H1 (cell line): Measurements from ENCODE around the gene TMX2. TPM values are rescaled to one million over a fixed set of nuclear protein-coding genes. Genes with fewer than 3 reads are reported as not detected.

Experiments used
- CTCF ChIA-PET: fragments of 300-600 bp; sonication (Branson Sonifier 250); formaldehyde crosslinking; loops from one replicate; lab custom pipeline; 2021; ENCODE audit not compliant: partially characterized antibody; lab: Charles Lee
- POLR2A ChIA-PET: fragments of 300-600 bp; sonication (Branson Sonifier 250); formaldehyde crosslinking; loops from one replicate; lab custom pipeline; 2021; ENCODE audit warnings: inconsistent platforms; ENCODE audit not compliant: partially characterized antibody; lab: Charles Lee
- DNase-seq, 2 experiments: peaks; one replicate each; pipeline versions ENCODE4 v3.0.0 to v3.0.0-alpha.2; 2010 to 2022; ENCODE audit warnings: low spot score in 2 of 2, low read depth in 1 of 2, mixed read lengths in 1 of 2
- FAIRE-seq: peaks from 2 replicates; lab custom pipeline; 2011; peaks lifted over from hg19 to GRCh38; lab: Jason Lieb, UNC
- H2AFZ ChIP-seq: 2 replicates; pipeline ENCODE4 v1.8.1; 2012; ENCODE audit warnings: low read length, inconsistent platforms
- H2AK5ac ChIP-seq: 2 replicates; pipeline ENCODE4 v1.6.1; 2013; ENCODE audit warnings: low read depth, low read length
- H2BK120ac ChIP-seq: replicated peaks from 2 replicates; pipeline ENCODE3; 2013; ENCODE audit warnings: low read depth, low read length, inconsistent platforms
- H2BK12ac ChIP-seq: 2 replicates; pipeline ENCODE4 v1.6.1; 2013; ENCODE audit warnings: low read depth, low read length
- H2BK15ac ChIP-seq: 2 replicates; pipeline ENCODE4 v1.6.1; 2013; ENCODE audit warnings: low read length
- H2BK20ac ChIP-seq: 2 replicates; pipeline ENCODE4 v1.6.1; 2013; ENCODE audit warnings: low read length
- H2BK5ac ChIP-seq: 2 replicates; pipeline ENCODE4 v1.6.1; 2013; ENCODE audit warnings: low read depth, low read length
- H3K14ac ChIP-seq: 2 replicates; pipeline ENCODE4 v1.6.1; 2013; ENCODE audit warnings: inconsistent platforms; ENCODE audit not compliant: insufficient read length
- H3K18ac ChIP-seq: 2 replicates; pipeline ENCODE4 v1.6.1; 2013; ENCODE audit warnings: low read length; ENCODE audit errors: extremely low read depth
- H3K23ac ChIP-seq: 2 replicates; pipeline ENCODE4 v1.6.1; 2013; ENCODE audit warnings: inconsistent platforms; ENCODE audit not compliant: insufficient read length
- H3K23me2 ChIP-seq: 2 replicates; pipeline ENCODE4 v1.6.1; 2013; ENCODE audit warnings: low read depth, low read length
- H3K27ac ChIP-seq: 2 replicates; pipeline ENCODE4 v1.6.1; 2011; ENCODE audit warnings: low read depth, low read length, inconsistent platforms
- H3K27me3 ChIP-seq, 4 experiments: replicated peaks in 1 of 4; 1 replicate in 1 of 4; 2 replicates in 3 of 4; pipeline versions ENCODE4 v1.6.1 to v1.8.1; 2011 to 2013; ENCODE audit warnings: low read length in 3 of 4, mild to moderate bottlenecking in 3 of 4, inconsistent platforms in 2 of 4, mixed read lengths in 2 of 4, moderate library complexity in 1 of 4; ENCODE audit not compliant: control insufficient read depth in 3 of 4, insufficient read depth in 3 of 4; ENCODE audit errors: extremely low read depth in 1 of 4
- H3K36me3 ChIP-seq, 4 experiments: 2 replicates each; pipeline versions ENCODE4 v1.6.1 to v1.8.1; 2011 to 2013; ENCODE audit warnings: mild to moderate bottlenecking in 4 of 4, low read length in 3 of 4, moderate library complexity in 2 of 4, control low read depth in 1 of 4, inconsistent platforms in 1 of 4; ENCODE audit not compliant: insufficient read depth in 4 of 4, control insufficient read depth in 2 of 4
- H3K4ac ChIP-seq: replicated peaks from 2 replicates; pipeline ENCODE3; 2013; ENCODE audit warnings: low read length, low read depth, mixed read lengths, inconsistent platforms; ENCODE audit not compliant: insufficient read length
- H3K4me1 ChIP-seq, 4 experiments: replicated peaks in 1 of 4; 1 replicate in 1 of 4; 2 replicates in 3 of 4; pipeline versions ENCODE4 v1.6.1 to v1.8.1; 2011 to 2013; ENCODE audit warnings: low read length in 3 of 4, inconsistent platforms in 2 of 4, mixed read lengths in 1 of 4; ENCODE audit not compliant: insufficient read depth in 4 of 4, control insufficient read depth in 3 of 4
- H3K4me2 ChIP-seq, 2 experiments: 2 replicates each; pipeline versions ENCODE4 v1.6.1 to v1.8.1; 2011 to 2013; ENCODE audit warnings: low read depth in 2 of 2, low read length in 2 of 2, control low read depth in 1 of 2, inconsistent platforms in 1 of 2, mild to moderate bottlenecking in 1 of 2; ENCODE audit not compliant: insufficient read depth in 1 of 2
- H3K4me3 ChIP-seq, 4 experiments: fragments of 200-600, 300-600 bp in 1 of 4; sonication (generic), shearing (Covaris generic), sonication (Bioruptor Twin) in 1 of 4; 2 replicates each; pipeline versions ENCODE4 v1.5.1 to v1.8.1; 2011 to 2016; ENCODE audit warnings: low read length in 4 of 4, low read depth in 3 of 4, control low read depth in 2 of 4, inconsistent platforms in 2 of 4, mild to moderate bottlenecking in 2 of 4, mixed read lengths in 1 of 4, moderate library complexity in 1 of 4; ENCODE audit not compliant: insufficient read depth in 2 of 4; ENCODE audit errors: extremely low read depth in 1 of 4
- H3K56ac ChIP-seq: replicated peaks from 2 replicates; pipeline ENCODE3; 2013; ENCODE audit warnings: low read depth, mild to moderate bottlenecking, mixed read lengths, low read length, inconsistent platforms; ENCODE audit not compliant: insufficient read length
- H3K79me1 ChIP-seq: 2 replicates; pipeline ENCODE4 v1.6.1; 2013; ENCODE audit warnings: low read depth, low read length, control low read depth
- H3K79me2 ChIP-seq, 2 experiments: 2 replicates each; pipeline versions ENCODE4 v1.6.1 to v1.8.1; 2012 to 2013; ENCODE audit warnings: low read length in 2 of 2, mild to moderate bottlenecking in 2 of 2, inconsistent platforms in 1 of 2; ENCODE audit not compliant: insufficient read depth in 2 of 2, control insufficient read depth in 1 of 2
- H3K9ac ChIP-seq, 4 experiments: replicated peaks in 1 of 4; 1 replicate in 1 of 4; 2 replicates in 3 of 4; pipeline versions ENCODE4 v1.6.1 to v1.8.1; 2011 to 2013; ENCODE audit warnings: low read depth in 3 of 4, low read length in 3 of 4, control low read depth in 2 of 4, mild to moderate bottlenecking in 2 of 4, moderate library complexity in 2 of 4, inconsistent platforms in 1 of 4; ENCODE audit errors: extremely low read depth in 1 of 4
- H3K9me3 ChIP-seq, 2 experiments: 2 replicates each; pipeline versions ENCODE4 v1.6.1 to v1.8.1; 2012 to 2013; ENCODE audit warnings: mild to moderate bottlenecking in 2 of 2, moderate library complexity in 2 of 2, control low read depth in 1 of 2, inconsistent platforms in 1 of 2, low read depth in 1 of 2, low read length in 1 of 2, mixed read lengths in 1 of 2; ENCODE audit not compliant: insufficient read depth in 2 of 2
- H4K20me1 ChIP-seq, 2 experiments: replicated peaks in 1 of 2; 2 replicates each; pipeline versions ENCODE3 to v1.8.1; 2011 to 2013; ENCODE audit warnings: inconsistent platforms in 2 of 2, low read length in 2 of 2, mild to moderate bottlenecking in 1 of 2; ENCODE audit not compliant: insufficient read depth in 2 of 2, control insufficient read depth in 1 of 2
- H4K5ac ChIP-seq: 2 replicates; pipeline ENCODE4 v1.6.1; 2013; ENCODE audit warnings: low read length, low read depth, mixed read lengths, inconsistent platforms; ENCODE audit not compliant: insufficient read length
- H4K8ac ChIP-seq: 2 replicates; pipeline ENCODE4 v1.8.0; 2013; ENCODE audit warnings: mild to moderate bottlenecking, moderate library complexity, low read length, inconsistent platforms; ENCODE audit not compliant: insufficient read depth; ENCODE audit errors: extremely low read depth
- H4K91ac ChIP-seq: replicated peaks from 2 replicates; pipeline ENCODE3; 2013; ENCODE audit warnings: low read length, mixed read lengths, inconsistent platforms; ENCODE audit not compliant: insufficient read length
- BCL11A ChIP-seq, 2 experiments: IDR thresholded peaks; one replicate each; pipeline ENCODE4 v1.6.1; 2011; ENCODE audit warnings: low read depth in 2 of 2, low read length in 2 of 2, mild to moderate bottlenecking in 2 of 2
- CTBP2 ChIP-seq: IDR thresholded peaks from 2 replicates; pipeline ENCODE4 v1.7.0; 2011; ENCODE audit warnings: borderline replicate concordance, mild to moderate bottlenecking, moderate library complexity, mixed read lengths, low read length; ENCODE audit not compliant: insufficient read depth, insufficient read length
- E2F6 ChIP-seq: IDR thresholded peaks from 2 replicates; pipeline ENCODE4 v1.6.1; 2012; ENCODE audit warnings: inconsistent platforms
- EP300 ChIP-seq, 2 experiments: IDR thresholded peaks; 1 replicate in 1 of 2; 2 replicates in 1 of 2; pipeline ENCODE4 v1.6.1; 2011 to 2012; ENCODE audit warnings: low read depth in 2 of 2, low read length in 2 of 2, mild to moderate bottlenecking in 2 of 2, borderline replicate concordance in 1 of 2, inconsistent platforms in 1 of 2, moderate library complexity in 1 of 2
- EZH2 ChIP-seq: fragments of 200-600 bp; sonication (generic); IDR thresholded peaks from 2 replicates; pipeline ENCODE4 v1.7.1; 2012; ENCODE audit warnings: low read depth, mild to moderate bottlenecking, moderate library complexity, low read length, inconsistent platforms; ENCODE audit not compliant: severe bottlenecking
- GTF2F1 ChIP-seq: IDR thresholded peaks from 2 replicates; pipeline ENCODE4 v1.6.1; 2012; ENCODE audit warnings: low read depth, low read length, improper control_type of control experiment, borderline replicate concordance
- POU5F1 ChIP-seq: IDR thresholded peaks from 2 replicates; pipeline ENCODE4 v1.6.1; 2011; ENCODE audit warnings: low read depth, mild to moderate bottlenecking, low read length, moderate library complexity
- RAD21 ChIP-seq, 2 experiments: IDR thresholded peaks in 1 of 2; conservative IDR thresholded peaks in 1 of 2; 2 replicates each; pipeline ENCODE4 v1.6.1; 2011; ENCODE audit warnings: low read depth in 2 of 2, low read length in 2 of 2, improper control_type of control experiment in 1 of 2, inconsistent platforms in 1 of 2, mild to moderate bottlenecking in 1 of 2, moderate library complexity in 1 of 2
- SP4 ChIP-seq: IDR thresholded peaks from 2 replicates; pipeline ENCODE4 v1.6.1; 2012; ENCODE audit warnings: low read length, inconsistent platforms
- TBP ChIP-seq: IDR thresholded peaks from 2 replicates; pipeline ENCODE4 v1.6.1; 2011; ENCODE audit warnings: low read depth, low read length, improper control_type of control experiment
- ZNF274 ChIP-seq: IDR thresholded peaks from 2 replicates; pipeline ENCODE4 v1.7.0; 2012; ENCODE audit warnings: low read length, borderline replicate concordance; ENCODE audit errors: extremely low read depth
- WGBS, 2 experiments: shearing (Covaris generic) in 1 of 2; methylation state at CpG; one replicate each; pipeline versions ENCODE4 v1.1.6 to v1.1.7; 2013 to 2015; ENCODE audit warnings: low lambda C conversion rate in 2 of 2, mixed read lengths in 2 of 2, inconsistent platforms in 1 of 2, low coverage in 1 of 2, missing lambda C conversion rate in 1 of 2; ENCODE audit not compliant: insufficient replicate concordance in 2 of 2, insufficient coverage in 1 of 2, insufficient read length in 1 of 2; ENCODE audit errors: extremely low coverage in 1 of 2, missing lambda C conversion rate in 1 of 2; 5-methylcytosine and 5-hydroxymethylcytosine counted together
- polyA plus RNA-seq, 7 experiments: library from polyadenylated mRNA; depleted of rRNA in 3 of 7; stranded (reverse) in 5 of 7; unstranded in 2 of 7; fragments of >200 nt in 5 of 7; fragments of 200-250 nt in 2 of 7; gene quantifications; 1 replicate in 5 of 7; 2 replicates in 1 of 7; 4 replicates in 1 of 7; pipeline versions ENCODE4 v1.2.1 to v1.2.3, GENCODE V29; 2011 to 2013; ENCODE audit warnings: missing spikeins in 2 of 7, mixed read lengths in 2 of 7
- total RNA-seq: library from RNA; stranded (reverse); fragmentation: NEBNext Ultra II Directional; extraction: Animal tissue kit (Norgen Biotek cat#: 25700); gene quantifications from 2 replicates; pipeline ENCODE4 v1.2.1, GENCODE V29; 2021

TMX2 gene
- total and polyA plus RNA-seq, 2 of the 8 experiments (the other 6 are each of a cell fraction or from before 2014, with no cell fraction given) = 70.4 to 100.0 TPM

- H3K79me2 ChIP-seq = peaks cover 26 to 53% of the 10 kb centered on the region in 2 experiments
- H3K18ac ChIP-seq = no peak overlapping the region
- no peak overlapping the region for H4K91ac ChIP-seq
- H3K36me3 ChIP-seq = peaks cover 0 to 11% (median 4%) of the 10 kb centered on the region in 4 experiments; a peak in 3 of 8 replicates
- H3K79me1 ChIP-seq = peaks cover 2% of the 10 kb centered on the region; the same call in 1 of the 2 replicates
- no peak overlapping the region for H2AFZ ChIP-seq
- peaks cover 0 to 5% of the 10 kb centered on the region in 2 experiments for H4K20me1 ChIP-seq
- ChIA-PET CTCF (interaction anchor here (0.7 to 1.0 kb wide), 5 partner anchors 21 to 853 kb away, joined by 3 read pairs; no protein-coding TSS in a partner anchor), POLR2A (interaction anchor here (0.8 to 4.3 kb wide), 11 partner anchors 10 to 87 kb away, joined by 3 to 27 read pairs (median 4); partner anchors contain the start of gene SELENOH)
- peaks cover 0 to 4% (median 0%) of the 10 kb centered on the region in 4 experiments; a peak in 1 of 7 replicates for H3K4me1 ChIP-seq
- H2BK120ac ChIP-seq = no peak overlapping the region
- H4K8ac ChIP-seq = no peak overlapping the region
- TF ChIP-seq E2F6 = no peak
- TF ChIP-seq SP4 = no peak
- no peak for TF ChIP-seq RAD21 (IDR thresholded peaks at IDR 0.05 in 1 of 2, conservative IDR thresholded peaks at IDR 0.05 in 1 of 2; ENCODE audit: low read depth in 2 of 2, low read length in 2 of 2)
- no peak for TF ChIP-seq GTF2F1
- no peak for TF ChIP-seq ZNF274
- TF ChIP-seq EP300 (IDR thresholded peaks at IDR 0.05; ENCODE audit: borderline replicate concordance in 1 of 2, low read depth in 2 of 2, low read length in 2 of 2) = no peak
- TF ChIP-seq BCL11A (IDR thresholded peaks at IDR 0.05; ENCODE audit: low read depth in 2 of 2, low read length in 2 of 2) = no peak
- TF ChIP-seq POU5F1 = no peak
- TF ChIP-seq EZH2 = no peak
- TF ChIP-seq TBP = no peak
- TF ChIP-seq CTBP2 = no peak
- H3K27me3 ChIP-seq = no peaks in the 10 kb centered on the region
- H3K23me2 ChIP-seq = peaks cover 9% of the 10 kb centered on the region
- H3K27ac ChIP-seq = no peak overlapping the region
- no peak overlapping the region for H3K14ac ChIP-seq
- no peak for FAIRE-seq
- H3K4ac ChIP-seq = no peak overlapping the region
- H3K9ac ChIP-seq = no peak overlapping the region
- DNase-seq = no peak
- H3K23ac ChIP-seq = no peak overlapping the region
- H3K56ac ChIP-seq = no peak overlapping the region
- H2BK20ac ChIP-seq = no peak overlapping the region
- H2BK5ac ChIP-seq = no peak overlapping the region
- H3K9me3 ChIP-seq = peaks cover 0 to 3% of the 10 kb centered on the region in 2 experiments; a peak in 1 of 4 replicates
- peak overlapping the region; percentile 91 to 100 (median 98); a peak in 5 of 8 replicates for H3K4me3 ChIP-seq
- peak overlapping the region; percentile 60 to 74 for H3K4me2 ChIP-seq
- WGBS, 2 experiments = 87% methylated on average over 2 of the region's 2 CpGs; no CpG with 5 or more reads in 1 of the 2 experiments
- no peak overlapping the region for H2BK12ac ChIP-seq
- no peak overlapping the region for H4K5ac ChIP-seq
- H2AK5ac ChIP-seq = no peak overlapping the region
- H2BK15ac ChIP-seq = no peak overlapping the region
Observed at GRCh38 chr11:57713835-57714234, 1.4 kb downstream of the TMX2 start.
